Loucy (cell line): Measurements from ENCODE around the gene KRT77.

Experiments used
- CTCF ChIP-seq: fragments of 200-600 bp; sonication (generic); conservative IDR thresholded peaks from 2 replicates; pipeline ENCODE4 v1.5.1; 2014; ENCODE audit warnings: mild to moderate bottlenecking, antibody characterized with exemption, low read length
- EZH2phosphoT487 ChIP-seq: fragments of 200-600 bp; IDR thresholded peaks from 2 replicates; pipeline ENCODE4 v1.6.1; 2018; ENCODE audit warnings: antibody characterized with exemption, mild to moderate bottlenecking, moderate library complexity, borderline replicate concordance

DNA sequence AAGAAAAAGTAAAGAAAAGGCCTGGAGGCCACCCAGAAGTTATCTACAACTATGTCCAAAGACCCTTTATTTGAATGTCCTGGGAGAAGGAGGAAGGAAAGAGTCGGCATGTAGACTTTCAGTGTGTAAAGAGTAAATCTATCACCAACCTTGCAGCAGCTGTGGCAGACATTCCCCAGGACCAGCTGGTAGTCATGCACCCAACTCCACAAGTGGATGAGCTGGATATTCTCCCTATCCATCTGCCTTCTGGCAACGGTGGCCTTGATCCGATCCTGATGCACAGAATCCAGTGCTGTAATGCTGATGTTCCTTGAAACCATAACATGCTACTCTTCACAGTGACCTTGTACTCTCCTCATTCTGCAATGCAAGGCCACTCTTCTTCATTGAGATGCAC is 46.5 kb upstream of the KRT77 start:
- TF ChIP-seq CTCF (no peak), EZH2phosphoT487 (no peak)
